Hepatocyte (in vitro differentiated cells): ENCODE measurements around the gene ANKRD11. TPM values are rescaled to one million over a fixed set of nuclear protein-coding genes. Genes with fewer than 3 reads are reported as not detected.
A peak's percentile ranks its signal among the peaks of the same experiment; 100 is the strongest.

ENCODE experiments used
- DNase-seq: peaks from one replicate; pipeline ENCODE4 v3.0.0-alpha.2; 2016; ENCODE audit warnings: low spot score
- H2AFZ ChIP-seq: fragments of 200-600 bp; sonication (generic); 2 replicates; pipeline ENCODE4 v1.6.0; 2016; ENCODE audit warnings: antibody characterized with exemption, mild to moderate bottlenecking
- H3K27ac ChIP-seq: fragments of 200-600 bp; sonication (generic); 2 replicates; pipeline ENCODE4 v1.5.1; 2016; ENCODE audit warnings: mild to moderate bottlenecking
- H3K27me3 ChIP-seq: fragments of 200-600 bp; sonication (generic); 2 replicates; pipeline ENCODE4 v1.6.1; 2016
- H3K36me3 ChIP-seq: fragments of 200-600 bp; sonication (generic); replicated peaks from 2 replicates; pipeline ENCODE4 v1.5.1; 2016; ENCODE audit warnings: low read depth; ENCODE audit not compliant: insufficient read depth
- H3K4me1 ChIP-seq: fragments of 200-600 bp; sonication (generic); 2 replicates; pipeline ENCODE4 v1.5.1; 2016; ENCODE audit warnings: mild to moderate bottlenecking, moderate library complexity; ENCODE audit not compliant: insufficient read depth
- H3K4me2 ChIP-seq: fragments of 200-600 bp; sonication (generic); 2 replicates; pipeline ENCODE4 v1.6.0; 2016
- H3K4me3 ChIP-seq: fragments of 200-600 bp; sonication (generic); 2 replicates; pipeline ENCODE4 v1.5.1; 2016; ENCODE audit warnings: mild to moderate bottlenecking
- H3K79me2 ChIP-seq: fragments of 200-600 bp; sonication (generic); 2 replicates; pipeline ENCODE4 v1.6.0; 2017; ENCODE audit warnings: mild to moderate bottlenecking
- H3K9me2 ChIP-seq: fragments of 200-600 bp; sonication (generic); replicated peaks from 2 replicates; pipeline ENCODE4 v1.6.0; 2017; ENCODE audit warnings: mild to moderate bottlenecking; ENCODE audit not compliant: insufficient read depth
- H3K9me3 ChIP-seq: fragments of 200-600 bp; sonication (generic); 2 replicates; pipeline ENCODE4 v1.5.1; 2016; ENCODE audit warnings: low read depth, mild to moderate bottlenecking
- H4K20me1 ChIP-seq: fragments of 200-600 bp; sonication (generic); 2 replicates; pipeline ENCODE4 v1.6.0; 2016; ENCODE audit warnings: mild to moderate bottlenecking; ENCODE audit not compliant: insufficient read depth, poor library complexity, severe bottlenecking
- CTCF ChIP-seq: fragments of 200-600 bp; sonication (generic); IDR thresholded peaks from 2 replicates; pipeline ENCODE4 v1.5.1; 2016; ENCODE audit warnings: antibody characterized with exemption, mild to moderate bottlenecking; ENCODE audit not compliant: poor library complexity
- EZH2 ChIP-seq: fragments of 200-600 bp; sonication (generic); IDR thresholded peaks from 2 replicates; pipeline ENCODE4 v1.6.1; 2016; ENCODE audit warnings: antibody characterized with exemption, mild to moderate bottlenecking, borderline replicate concordance
- EZH2phosphoT487 ChIP-seq: fragments of 200-600 bp; sonication (generic); IDR thresholded peaks from one replicate; pipeline ENCODE4 v1.6.1; 2018; ENCODE audit warnings: antibody characterized with exemption, mild to moderate bottlenecking, low read depth, moderate library complexity; ENCODE audit not compliant: unreplicated experiment, severe bottlenecking
- WGBS: methylation state at CpG from one replicate; pipeline ENCODE4 v1.1.6; 2016; ENCODE audit warnings: low lambda C conversion rate; ENCODE audit errors: missing lambda C conversion rate; 5-methylcytosine and 5-hydroxymethylcytosine counted together
- polyA plus RNA-seq: library from polyadenylated mRNA; unstranded; fragments of >200 nt; fragmentation: Nextera tagmentation; extraction: Ambion mirVana; gene quantifications from 2 replicates; pipeline ENCODE4 v1.2.1, GENCODE V29; 2016
- total RNA-seq: library from RNA; depleted of rRNA; stranded (reverse); fragments of >200 nt; gene quantifications from 2 replicates; pipeline ENCODE4 v1.2.3, GENCODE V29; 2014

ANKRD11 gene
- total and polyA plus RNA-seq, 2 experiments from 2014 or later: 48.7 to 130 TPM

GRCh38 chr16:89319886-89320781 lies 170.2 kb downstream of the ANKRD11 start:
- TF ChIP-seq EZH2phosphoT487: no peak
- no peak for TF ChIP-seq EZH2
- TF ChIP-seq CTCF: no peak
- Histone ChIP-seq H3K4me1 (peaks cover 45% of the 10 kb centered on the region), H3K27ac (peak overlapping the region; percentile 72), H3K4me3 (no peak overlapping the region), H3K79me2 (peaks cover 97% of the 10 kb centered on the region), H3K4me2 (peak overlapping the region; percentile 67), H3K9me3 (no peaks in the 10 kb centered on the region), H3K27me3 (no peaks in the 10 kb centered on the region), H3K9me2 (no peaks in the 10 kb centered on the region), H3K36me3 (no peaks in the 10 kb centered on the region), H4K20me1 (peaks cover 98% of the 10 kb centered on the region), H2AFZ (no peak overlapping the region)
- peak; percentile 71 for DNase-seq
- WGBS: 35% methylated on average over 32 of the region's 32 CpGs

- no peak overlapping the region for H3K4me3 ChIP-seq
- DNase-seq: no peak
- H4K20me1 ChIP-seq: peaks cover 98% of the 10 kb centered on the region
- H3K9me2 ChIP-seq: no peaks in the 10 kb centered on the region
- no peaks in the 10 kb centered on the region for H3K36me3 ChIP-seq
- no peak overlapping the region for H2AFZ ChIP-seq
- H3K79me2 ChIP-seq: peaks cover 97% of the 10 kb centered on the region
- H3K27ac ChIP-seq: peak overlapping the region; percentile 72
- no peaks in the 10 kb centered on the region for H3K9me3 ChIP-seq
- H3K4me2 ChIP-seq: peak overlapping the region; percentile 67
- TF ChIP-seq EZH2phosphoT487 (no peak), EZH2 (no peak), CTCF (no peak)
- no peaks in the 10 kb centered on the region for H3K27me3 ChIP-seq
- WGBS: 93% methylated on average over 4 of the region's 4 CpGs
- H3K4me1 ChIP-seq: peaks cover 45% of the 10 kb centered on the region
Observed at GRCh38 chr16:89319631-89319885, 170.8 kb downstream of the ANKRD11 start.

GRCh38 chr16:89318871-89319630 lies 171.3 kb downstream of the ANKRD11 start:
- DNase-seq: no peak
- Histone ChIP-seq H2AFZ (no peak overlapping the region), H3K27ac (peak overlapping the region; percentile 72), H3K9me3 (no peaks in the 10 kb centered on the region), H3K79me2 (peaks cover 97% of the 10 kb centered on the region), H3K4me3 (no peak overlapping the region), H3K9me2 (no peaks in the 10 kb centered on the region), H3K4me2 (peak overlapping the region; percentile 67), H3K36me3 (no peaks in the 10 kb centered on the region), H3K27me3 (no peaks in the 10 kb centered on the region), H3K4me1 (peaks cover 45% of the 10 kb centered on the region), H4K20me1 (peaks cover 98% of the 10 kb centered on the region)
- 94% methylated on average over 28 of the region's 28 CpGs for WGBS
- no peak for TF ChIP-seq EZH2phosphoT487
- TF ChIP-seq EZH2: no peak
- TF ChIP-seq CTCF: no peak
